HG02870 (cell line): Measurements from ENCODE around the gene LCNL1.
"Not testable (repeated sequence)": the region's sequence is repeated elsewhere in the genome, so short reads cannot be mapped to it uniquely, and the experiment has no call there.

Experiments used
- ATAC-seq: cut with Tn5 transposase; IDR thresholded peaks from one replicate; pipeline ENCODE4 v1.9.1; 2021; ENCODE audit warnings: mild to moderate bottlenecking, moderate library complexity; ENCODE audit not compliant: unreplicated experiment

LCNL1 gene

GRCh38 chr9:136990242-136990911, 7.6 kb downstream of the LCNL1 start:
- no peak for ATAC-seq

- ATAC-seq: no peak
These were observed 9.4 kb downstream of the LCNL1 start, which contains the start of gene PAXX for GRCh38 chr9:136991993-136992818. Gene PAXX, plus strand, starts transcription at chr9:136992422. Its CDS starts 22 bp downstream, at chr9:136992444.

DNA sequence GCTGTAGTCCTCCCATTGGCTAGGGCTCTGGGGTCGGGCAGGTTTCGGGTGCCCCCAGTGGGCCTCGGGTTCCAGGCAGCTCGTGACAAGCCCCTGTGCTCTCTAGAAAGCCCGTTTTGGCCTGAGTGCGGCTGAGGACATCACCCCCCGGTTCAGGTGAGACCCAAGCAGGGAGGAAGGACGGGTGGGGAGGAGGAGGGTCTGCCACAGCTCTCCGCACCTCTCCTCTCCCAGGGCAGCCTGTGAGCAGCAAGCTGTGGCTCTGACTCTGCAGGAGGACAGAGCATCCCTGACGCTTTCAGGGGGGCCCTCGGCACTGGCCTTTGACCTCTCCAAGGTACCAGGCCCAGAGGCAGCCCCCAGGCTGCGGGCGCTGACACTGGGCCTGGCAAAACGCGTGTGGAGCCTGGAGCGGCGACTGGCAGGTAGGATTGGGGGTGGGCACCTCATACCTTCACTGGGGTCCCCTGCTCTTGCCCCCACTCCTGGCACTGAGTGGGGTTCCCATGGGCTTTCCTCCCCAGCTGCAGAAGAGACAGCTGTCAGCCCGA, 10.1 kb downstream of the LCNL1 start:
- no peak for ATAC-seq

GRCh38 chr9:136994180-136994887, 11.5 kb downstream of the LCNL1 start:
- ATAC-seq: no peak

DNA sequence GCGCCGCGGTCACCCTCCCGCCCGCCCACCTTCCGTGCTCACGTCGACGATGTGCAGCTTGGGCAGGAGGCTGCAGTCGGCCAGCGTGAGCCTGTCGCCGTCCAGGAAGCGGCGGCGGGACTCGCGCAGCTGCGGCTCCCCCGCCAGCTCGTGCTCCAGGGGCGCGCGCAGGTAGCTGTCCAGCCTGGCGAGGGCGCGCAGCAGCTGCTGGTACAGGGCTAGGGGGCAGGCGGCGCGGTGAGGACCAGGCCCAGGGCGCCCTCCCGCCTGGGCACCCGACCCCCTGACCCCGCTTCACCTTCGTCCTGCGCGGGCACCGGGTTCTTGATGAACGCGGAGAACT, 12.1 kb downstream of the LCNL1 start:
- no peak for ATAC-seq

GRCh38 chr9:136995362-136995761, 12.6 kb downstream of the LCNL1 start:
- no peak for ATAC-seq

- ATAC-seq: no peak
These were observed 13.0 kb downstream of the LCNL1 start for GRCh38 chr9:136995772-136996311.

DNA sequence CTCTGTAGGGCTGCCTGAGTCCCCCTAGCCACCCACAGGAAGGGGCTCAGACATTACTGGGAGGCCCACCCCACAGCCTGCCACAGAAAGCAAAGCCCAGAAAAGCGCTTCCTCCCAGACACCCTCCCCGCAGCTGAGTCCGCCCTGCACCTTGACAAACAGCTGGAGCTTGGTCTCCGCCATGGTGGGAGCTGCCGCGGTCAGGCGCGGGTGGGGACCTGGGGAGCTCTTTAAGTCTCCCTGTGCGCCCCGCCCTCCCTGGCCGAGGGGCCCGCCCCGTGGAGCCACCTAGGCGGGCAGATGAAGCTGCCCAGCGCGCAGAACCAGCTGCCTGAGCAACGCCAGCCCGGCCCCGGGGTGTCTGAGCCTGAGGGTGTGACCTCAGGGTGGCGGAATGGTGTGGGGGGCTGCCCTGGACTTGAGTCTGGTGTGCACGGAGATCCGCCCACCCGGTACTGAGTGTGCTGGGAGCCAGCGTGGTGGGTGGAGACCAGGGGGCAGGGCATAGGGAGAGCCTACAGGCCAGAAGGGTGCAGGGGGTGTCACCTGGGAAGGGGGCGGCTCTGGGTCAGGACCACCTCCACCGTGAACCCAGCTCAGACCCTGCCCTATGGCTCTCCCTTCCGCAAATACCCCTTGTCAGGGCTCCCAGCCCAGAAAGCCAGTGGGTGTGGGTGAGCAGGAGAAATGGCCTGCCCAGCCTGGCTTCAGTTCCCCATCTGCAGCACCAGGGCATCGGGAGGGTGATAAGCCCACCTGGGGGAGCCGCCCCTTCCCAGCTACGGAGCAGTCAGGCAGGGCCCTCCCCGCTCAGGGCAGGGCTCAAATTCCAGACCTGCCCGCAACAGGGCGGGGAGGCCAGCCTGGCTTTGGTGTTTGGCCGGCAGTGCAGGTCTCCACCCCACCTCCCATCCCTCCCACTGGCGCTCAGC, 13.8 kb downstream of the LCNL1 start, which contains the start of gene CLIC3:
Gene CLIC3 (minus strand): TSS at position 208 of the 932 bp plus-strand sequence. CDS start 25 bp downstream, at position 183.
- no peak for ATAC-seq

DNA sequence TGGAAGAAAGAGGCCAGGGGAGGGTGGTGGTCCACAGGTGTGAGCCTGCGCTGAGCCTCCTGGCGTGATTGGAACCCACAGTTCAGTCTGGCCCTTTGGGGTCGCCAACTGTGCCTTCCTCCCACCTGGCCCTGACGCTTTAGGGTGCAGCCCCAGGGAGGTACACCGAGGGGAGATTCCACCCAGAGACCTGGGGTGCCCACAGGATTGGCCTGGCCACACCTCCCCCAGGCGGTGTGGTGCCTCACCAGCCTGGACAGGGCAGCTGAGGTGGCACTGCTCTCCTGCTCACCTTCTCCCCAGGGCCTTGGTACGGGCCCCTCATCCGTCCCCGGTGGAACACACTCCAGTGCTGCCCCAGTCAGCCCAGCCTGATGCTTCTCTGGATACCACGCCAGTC, 14.6 kb downstream of the LCNL1 start:
- no peak for ATAC-seq

- ATAC-seq: no peak
These were observed 15.0 kb downstream of the LCNL1 start for GRCh38 chr9:136997830-136998234.

GRCh38 chr9:137000177-137000930, 17.6 kb downstream of the LCNL1 start:
- peak; percentile 78 for ATAC-seq

DNA sequence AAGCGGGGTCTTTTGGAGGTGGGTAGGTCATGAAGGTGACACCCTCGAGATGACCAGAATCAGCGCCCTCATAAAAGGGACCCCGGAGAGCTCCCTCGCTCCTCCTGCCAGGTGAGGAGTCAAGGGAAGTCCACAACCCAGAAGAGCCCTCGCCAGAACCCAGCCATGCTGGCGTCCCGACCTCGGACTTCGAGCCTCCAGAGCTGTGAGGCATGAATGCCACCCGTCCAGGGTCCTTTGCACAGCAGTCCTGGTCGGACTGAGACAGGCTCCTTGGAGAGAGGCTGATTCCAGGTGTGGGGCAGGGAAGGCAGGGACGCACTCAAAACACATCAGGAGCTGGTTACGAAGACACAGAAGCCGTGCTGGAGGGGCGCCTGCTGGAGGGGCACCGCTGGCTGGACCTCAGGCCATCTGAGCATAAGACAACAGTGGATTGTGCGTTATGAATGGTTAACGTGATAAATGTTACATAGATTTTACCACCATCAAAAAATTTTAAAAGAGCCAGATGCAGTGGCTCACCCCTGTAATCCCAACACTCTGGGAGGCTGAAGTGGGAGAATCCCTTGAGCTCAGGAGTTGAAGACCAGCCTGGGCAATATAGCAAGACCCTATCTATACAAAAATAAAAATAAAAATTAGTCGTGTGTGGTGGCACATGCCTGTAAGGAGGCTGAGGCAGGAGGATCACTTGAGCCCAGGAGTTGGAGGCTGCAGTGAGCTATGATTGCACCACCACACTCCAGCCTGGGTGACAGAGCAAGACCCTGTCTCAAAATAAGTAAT, 19.3 kb downstream of the LCNL1 start:
- no peak for ATAC-seq

DNA sequence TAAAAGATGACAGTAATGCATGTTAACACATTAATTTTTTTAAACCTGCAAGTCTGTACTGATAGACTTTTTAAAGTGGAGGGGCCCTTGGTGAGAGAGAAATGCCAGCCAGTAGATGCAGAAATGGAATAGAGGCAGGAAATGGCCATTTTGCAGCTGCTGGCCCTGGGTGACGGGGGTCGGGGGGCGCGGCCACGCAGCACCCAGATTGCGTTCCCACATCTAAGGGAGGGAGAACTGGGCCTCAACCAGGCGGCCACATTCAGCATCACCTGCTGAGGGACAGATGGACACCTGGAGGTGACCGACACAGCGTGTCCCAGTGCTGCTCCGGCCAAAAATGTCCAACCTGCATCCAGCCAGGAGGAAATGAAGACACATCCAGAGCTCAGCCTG, 19.9 kb downstream of the LCNL1 start:
- ATAC-seq: no peak

DNA sequence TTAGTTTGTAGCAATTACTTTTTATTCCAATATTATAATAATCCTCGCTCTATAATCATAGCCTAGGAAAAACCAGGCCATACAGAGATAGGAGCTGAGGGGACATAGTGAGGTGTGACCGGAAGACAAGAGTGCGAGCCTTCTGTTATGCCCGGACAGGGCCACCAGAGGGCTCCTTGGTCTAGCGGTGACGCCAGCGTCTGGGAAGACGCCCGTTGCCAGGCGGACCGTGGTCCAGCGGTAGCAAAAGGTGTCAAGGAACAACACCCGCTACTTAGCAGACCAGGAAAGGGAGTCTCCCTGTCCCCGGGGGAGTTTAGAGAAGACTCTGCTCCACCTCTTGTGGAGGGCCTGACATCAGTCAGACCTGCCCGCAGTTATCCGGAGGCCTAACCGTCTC, 21.5 kb downstream of the LCNL1 start:
- ATAC-seq: not testable (repeated sequence)

DNA sequence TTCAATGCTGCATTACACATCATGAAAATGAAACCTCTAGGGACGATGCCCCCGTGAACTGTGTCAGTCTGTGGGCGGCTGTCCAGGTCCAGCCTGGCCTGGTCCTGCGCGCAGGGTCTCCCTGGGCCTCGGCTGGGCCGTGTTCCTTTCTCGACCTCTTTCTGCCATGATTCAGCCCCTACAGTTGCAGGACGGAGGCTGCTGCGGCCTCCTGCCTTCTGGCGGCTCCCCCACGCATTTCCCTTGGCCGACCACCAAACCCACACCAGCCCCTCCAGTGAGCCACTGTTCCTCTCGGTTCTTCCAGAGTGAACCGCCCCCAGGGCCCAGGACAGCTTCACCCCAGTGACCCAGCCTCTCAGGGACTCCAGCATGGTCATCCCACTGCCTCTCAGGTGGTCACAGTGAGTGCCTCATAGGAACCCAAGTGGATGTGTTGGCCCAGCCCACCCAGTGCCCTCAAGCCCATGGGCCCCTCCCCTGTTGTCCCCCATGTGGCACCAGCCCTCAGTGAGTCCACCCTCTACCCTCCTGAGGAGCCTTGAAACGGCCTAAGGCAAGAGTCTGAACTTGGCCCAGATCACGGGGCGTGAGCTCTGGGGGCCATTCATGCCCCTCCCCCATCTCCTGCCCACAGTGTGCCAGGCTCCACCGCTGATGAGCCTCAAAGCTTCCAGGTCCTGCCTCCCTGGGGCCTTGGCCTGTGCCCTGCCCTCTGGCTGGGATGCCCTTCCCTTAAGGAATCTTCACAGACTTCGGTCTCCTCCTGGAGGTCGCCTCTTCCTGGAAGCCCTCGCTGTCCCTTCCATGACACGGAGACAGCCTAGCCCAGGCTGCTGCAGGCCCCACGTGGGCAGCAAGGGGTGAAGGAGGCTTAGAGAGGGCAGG, 23.6 kb downstream of the LCNL1 start:
- no peak for ATAC-seq

GRCh38 chr9:137007108-137007815, 24.5 kb downstream of the LCNL1 start:
- no peak for ATAC-seq

DNA sequence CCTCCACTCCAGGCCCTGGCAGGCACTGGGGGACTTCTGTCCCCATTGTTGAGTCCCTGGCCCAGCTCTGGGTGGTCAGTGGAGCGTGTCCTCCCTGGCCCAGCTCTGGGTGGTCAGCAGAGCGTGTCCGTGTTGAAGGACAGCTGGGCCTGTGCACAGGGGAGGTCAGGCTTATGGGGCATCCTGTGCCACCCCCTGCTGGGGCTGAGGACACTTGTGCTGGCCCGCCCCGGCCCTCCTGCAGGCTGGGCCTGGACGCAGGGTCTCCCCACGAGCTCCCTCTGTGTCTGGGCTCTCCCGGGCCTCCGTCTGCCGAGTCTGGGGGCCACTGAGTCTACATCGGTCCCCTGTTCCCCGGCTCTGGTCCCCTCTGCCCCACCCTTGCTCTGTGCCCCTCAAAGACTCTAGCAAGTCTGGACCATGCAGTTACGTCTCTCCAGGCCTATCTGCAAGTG, 25.1 kb downstream of the LCNL1 start:
- ATAC-seq: no peak
